HL-60 (cell line): ENCODE measurements around the gene SEPTIN11.

ENCODE experiments used
- DNase-seq, 2 experiments: peaks; one replicate each; pipeline ENCODE4 v3.0.0-alpha.2; 2010 to 2020; ENCODE audit warnings: low read depth in 1 of 2, low spot score in 1 of 2
- H3K27ac ChIP-seq: fragments of 250-450 bp; sonication (Bioruptor Pico); replicated peaks from 2 replicates; pipeline ENCODE4 v1.5.1; 2020; ENCODE audit warnings: mild to moderate bottlenecking, moderate library complexity
- H3K27me3 ChIP-seq: fragments of 250-450 bp; sonication (Bioruptor Pico); 2 replicates; pipeline ENCODE4 v1.5.1; 2021; ENCODE audit warnings: mild to moderate bottlenecking, moderate library complexity; ENCODE audit not compliant: insufficient read depth, poor library complexity, severe bottlenecking
- H3K4me3 ChIP-seq: replicated peaks from 2 replicates; pipeline ENCODE4 v1.5.1; 2011; ENCODE audit warnings: mild to moderate bottlenecking, control low read depth, low read length; ENCODE audit not compliant: insufficient read depth
- GABPA ChIP-seq: IDR thresholded peaks from 2 replicates; pipeline ENCODE4 v1.6.1; 2012; ENCODE audit warnings: low read depth
- POLR2AphosphoS5 ChIP-seq: IDR thresholded peaks from 2 replicates; pipeline ENCODE4 v1.6.1; 2012; ENCODE audit warnings: low read depth
- SPI1 ChIP-seq: IDR thresholded peaks from 2 replicates; pipeline ENCODE4 v1.6.1; 2012; ENCODE audit warnings: low read depth, mild to moderate bottlenecking, borderline replicate concordance
- long read RNA-seq: library from polyadenylated mRNA; unstranded; transcript quantifications from one replicate; pipeline ENCODE4 v2.0.0, GENCODE V29; 2020
- TF ChIP-seq, protein P1 (sequence below): IDR thresholded peaks from 2 replicates; pipeline ENCODE4 v1.6.1; 2012; ENCODE audit warnings: low read depth; ENCODE audit not compliant: insufficient replicate concordance
- TF ChIP-seq, protein P2 (sequence below): IDR thresholded peaks from one replicate; pipeline ENCODE4 v1.5.1; 2011; ENCODE audit warnings: low read length, control low read depth, inconsistent platforms; ENCODE audit not compliant: insufficient read depth

Gene SEPTIN11
- long read RNA-seq, full-length matches to known transcripts, result 145 of 259 reads
- long read RNA-seq, partial matches to known transcripts, result 85 of 259 reads
- long read RNA-seq, other reads (novel, unspliced or antisense), result 29 of 259 reads

DNA sequence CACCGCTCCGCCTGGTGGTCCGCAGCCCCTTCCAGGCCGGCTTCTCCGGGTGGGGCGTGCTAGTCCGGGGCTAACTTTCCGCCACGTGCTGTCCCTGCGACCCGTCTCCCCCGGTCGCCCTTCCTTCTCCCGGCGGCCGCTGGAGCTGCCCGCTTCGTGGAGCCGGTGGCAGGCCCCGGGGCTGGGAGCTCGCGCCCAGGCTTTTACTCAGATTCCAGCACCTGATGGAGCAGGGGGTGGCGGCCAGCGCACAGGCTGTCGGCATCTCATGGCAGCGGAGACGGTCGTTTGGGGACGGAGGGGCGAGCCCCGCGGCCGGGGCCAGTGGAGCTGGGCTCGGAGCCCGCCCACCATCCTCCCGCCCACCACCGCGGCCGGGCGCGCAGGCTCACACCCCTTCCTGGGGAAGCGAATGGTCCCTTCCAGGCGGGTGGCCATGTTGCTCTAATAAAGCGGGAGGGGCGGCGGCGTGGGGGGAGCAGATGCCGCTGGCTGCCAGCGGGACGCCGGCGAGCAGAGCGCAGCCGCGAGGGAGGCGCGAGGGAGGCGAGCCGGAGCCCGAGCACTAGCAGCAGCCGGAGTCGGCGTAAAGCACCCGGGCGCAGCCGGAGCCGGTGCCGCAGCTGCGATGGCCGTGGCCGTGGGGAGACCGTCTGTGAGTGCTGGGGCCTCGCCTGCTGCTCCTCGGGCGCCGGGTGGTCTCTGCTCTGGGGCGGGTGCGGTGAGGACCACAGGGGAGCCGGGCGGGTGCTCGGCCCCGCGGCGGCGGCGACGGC lies at the start of gene SEPTIN11:
Gene SEPTIN11 (plus strand): TSS at position 477 of the 776 bp plus-strand sequence. CDS start 152 bp downstream, at position 629.
- Histone ChIP-seq H3K27ac (peak within 1 kb of the TSS; percentile 58), H3K4me3 (peak within 1 kb of the TSS; percentile 75), H3K27me3 (no peaks in the 10 kb centered on the region)
- DNase-seq, result peak; percentile 68 to 76
- TF ChIP-seq, protein P1, sequence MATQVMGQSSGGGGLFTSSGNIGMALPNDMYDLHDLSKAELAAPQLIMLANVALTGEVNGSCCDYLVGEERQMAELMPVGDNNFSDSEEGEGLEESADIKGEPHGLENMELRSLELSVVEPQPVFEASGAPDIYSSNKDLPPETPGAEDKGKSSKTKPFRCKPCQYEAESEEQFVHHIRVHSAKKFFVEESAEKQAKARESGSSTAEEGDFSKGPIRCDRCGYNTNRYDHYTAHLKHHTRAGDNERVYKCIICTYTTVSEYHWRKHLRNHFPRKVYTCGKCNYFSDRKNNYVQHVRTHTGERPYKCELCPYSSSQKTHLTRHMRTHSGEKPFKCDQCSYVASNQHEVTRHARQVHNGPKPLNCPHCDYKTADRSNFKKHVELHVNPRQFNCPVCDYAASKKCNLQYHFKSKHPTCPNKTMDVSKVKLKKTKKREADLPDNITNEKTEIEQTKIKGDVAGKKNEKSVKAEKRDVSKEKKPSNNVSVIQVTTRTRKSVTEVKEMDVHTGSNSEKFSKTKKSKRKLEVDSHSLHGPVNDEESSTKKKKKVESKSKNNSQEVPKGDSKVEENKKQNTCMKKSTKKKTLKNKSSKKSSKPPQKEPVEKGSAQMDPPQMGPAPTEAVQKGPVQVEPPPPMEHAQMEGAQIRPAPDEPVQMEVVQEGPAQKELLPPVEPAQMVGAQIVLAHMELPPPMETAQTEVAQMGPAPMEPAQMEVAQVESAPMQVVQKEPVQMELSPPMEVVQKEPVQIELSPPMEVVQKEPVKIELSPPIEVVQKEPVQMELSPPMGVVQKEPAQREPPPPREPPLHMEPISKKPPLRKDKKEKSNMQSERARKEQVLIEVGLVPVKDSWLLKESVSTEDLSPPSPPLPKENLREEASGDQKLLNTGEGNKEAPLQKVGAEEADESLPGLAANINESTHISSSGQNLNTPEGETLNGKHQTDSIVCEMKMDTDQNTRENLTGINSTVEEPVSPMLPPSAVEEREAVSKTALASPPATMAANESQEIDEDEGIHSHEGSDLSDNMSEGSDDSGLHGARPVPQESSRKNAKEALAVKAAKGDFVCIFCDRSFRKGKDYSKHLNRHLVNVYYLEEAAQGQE, result peak; percentile 11
- no peak for TF ChIP-seq SPI1

DNA sequence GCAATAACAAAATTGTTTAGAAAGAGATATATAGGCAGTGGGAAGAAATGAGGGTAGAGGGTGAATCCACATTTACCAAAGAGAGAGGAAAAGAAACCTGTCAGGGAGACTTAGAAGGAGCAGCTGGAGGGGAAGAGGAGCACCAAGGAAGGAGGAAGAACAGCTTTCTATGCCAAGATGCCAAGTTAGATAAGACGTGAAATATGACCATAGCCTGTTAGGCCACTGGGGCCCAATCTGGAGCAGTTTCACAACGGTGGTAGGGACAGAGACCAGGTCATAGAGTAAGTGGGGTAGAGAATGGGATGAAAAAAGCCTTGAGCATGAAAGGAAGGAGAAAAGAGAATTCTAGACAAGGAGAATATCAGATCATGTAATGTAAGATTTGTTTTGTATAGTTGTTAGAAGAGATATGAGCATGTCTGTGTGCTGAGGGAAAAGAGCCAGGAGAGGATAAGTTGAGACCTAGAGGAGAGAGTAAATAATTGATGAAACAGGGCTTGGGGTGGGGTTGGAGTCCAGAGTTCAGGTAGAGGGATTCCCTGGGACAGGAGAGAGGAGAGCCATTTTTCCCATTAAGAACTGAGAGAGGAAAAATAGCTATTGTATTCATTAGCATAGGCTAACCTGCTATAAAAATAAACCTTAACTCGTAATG lies 47.2 kb upstream of the SEPTIN11 start:
- Histone ChIP-seq H3K27ac (no peak overlapping the region), H3K4me3 (no peak overlapping the region), H3K27me3 (peaks cover 27% of the 10 kb centered on the region)
- no peak for DNase-seq
- TF ChIP-seq SPI1, result no peak
- TF ChIP-seq GABPA, result no peak
- TF ChIP-seq, protein P1, result no peak
- TF ChIP-seq, protein P2, sequence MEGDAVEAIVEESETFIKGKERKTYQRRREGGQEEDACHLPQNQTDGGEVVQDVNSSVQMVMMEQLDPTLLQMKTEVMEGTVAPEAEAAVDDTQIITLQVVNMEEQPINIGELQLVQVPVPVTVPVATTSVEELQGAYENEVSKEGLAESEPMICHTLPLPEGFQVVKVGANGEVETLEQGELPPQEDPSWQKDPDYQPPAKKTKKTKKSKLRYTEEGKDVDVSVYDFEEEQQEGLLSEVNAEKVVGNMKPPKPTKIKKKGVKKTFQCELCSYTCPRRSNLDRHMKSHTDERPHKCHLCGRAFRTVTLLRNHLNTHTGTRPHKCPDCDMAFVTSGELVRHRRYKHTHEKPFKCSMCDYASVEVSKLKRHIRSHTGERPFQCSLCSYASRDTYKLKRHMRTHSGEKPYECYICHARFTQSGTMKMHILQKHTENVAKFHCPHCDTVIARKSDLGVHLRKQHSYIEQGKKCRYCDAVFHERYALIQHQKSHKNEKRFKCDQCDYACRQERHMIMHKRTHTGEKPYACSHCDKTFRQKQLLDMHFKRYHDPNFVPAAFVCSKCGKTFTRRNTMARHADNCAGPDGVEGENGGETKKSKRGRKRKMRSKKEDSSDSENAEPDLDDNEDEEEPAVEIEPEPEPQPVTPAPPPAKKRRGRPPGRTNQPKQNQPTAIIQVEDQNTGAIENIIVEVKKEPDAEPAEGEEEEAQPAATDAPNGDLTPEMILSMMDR, result no peak
- no peak for TF ChIP-seq POLR2AphosphoS5

DNA sequence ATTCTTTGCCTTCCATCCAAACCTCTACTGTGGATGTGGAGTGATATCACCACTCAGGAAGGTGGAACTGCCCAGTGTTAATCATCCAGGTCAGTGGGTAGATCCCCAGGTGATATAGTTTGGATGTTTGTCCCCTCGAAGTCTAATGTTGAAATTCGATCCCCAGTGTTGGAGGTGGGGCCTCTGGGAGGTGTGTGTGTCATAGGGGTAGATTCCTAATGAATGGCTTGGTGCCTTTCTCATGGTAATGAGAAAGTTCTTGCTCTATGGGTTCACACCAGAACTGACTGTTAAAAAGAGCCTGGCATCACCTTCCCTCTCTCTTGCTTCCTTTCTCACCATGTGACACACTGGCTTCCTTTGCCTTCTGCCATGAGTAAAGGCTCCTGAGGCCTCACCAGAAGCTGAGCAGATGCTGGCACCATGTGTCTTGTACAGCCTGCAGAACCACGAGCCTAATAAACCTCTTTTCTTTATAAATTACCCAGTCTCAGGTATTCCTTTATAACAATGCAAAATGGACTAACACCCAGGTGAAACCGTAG lies 44.8 kb upstream of the SEPTIN11 start:
- DNase-seq, result no peak
- Histone ChIP-seq H3K27me3 (peaks cover 7% of the 10 kb centered on the region), H3K27ac (no peak overlapping the region), H3K4me3 (no peak overlapping the region)
- TF ChIP-seq GABPA (no peak), POLR2AphosphoS5 (no peak), SPI1 (no peak)
- TF ChIP-seq, protein P1, result no peak
- TF ChIP-seq, protein P2, result no peak
